Panc1 (cell line): ENCODE data around the gene EID3. TPM values are rescaled to one million over a fixed set of nuclear protein-coding genes. Genes with fewer than 3 reads are reported as not detected.
A peak's percentile ranks its signal among the peaks of the same experiment; 100 is the strongest.

ENCODE experiments used
- ATAC-seq: fragments of 200-7000 bp; cut with Tn5 transposase; 2 replicates; pipeline ENCODE4 v1.9.1; 2020; ENCODE audit warnings: mild to moderate bottlenecking, moderate library complexity
- BruUV-seq: library from RNA; stranded (reverse); fragments of 400-500 nt; replicated peaks from 2 replicates; lab custom pipeline; 2021; lab: Mats Ljungman, UMichigan
- CTCF ChIA-PET: fragments of 300-600 bp; sonication (Branson Sonifier 250); formaldehyde crosslinking; loops from one replicate; lab custom pipeline; 2022; ENCODE audit warnings: antibody characterized with exemption; lab: Charles Lee
- POLR2A ChIA-PET: fragments of 300-600 bp; sonication (Branson Sonifier 250); formaldehyde crosslinking; loops from one replicate; lab custom pipeline; 2022; ENCODE audit warnings: antibody characterized with exemption; lab: Charles Lee
- DNase-seq: peaks from one replicate; pipeline ENCODE4 v3.0.0-alpha.2; 2010; ENCODE audit warnings: low read depth, low spot score
- H3K27ac ChIP-seq: 2 replicates; pipeline ENCODE4 v1.5.1; 2011; ENCODE audit warnings: mild to moderate bottlenecking, low read length, inconsistent platforms
- H3K27me3 ChIP-seq: fragments of 200-500 bp; sonication (Bioruptor generic); 2 replicates; pipeline ENCODE4 v1.6.0; 2014; ENCODE audit warnings: low read length, inconsistent platforms; ENCODE audit not compliant: control insufficient read depth, insufficient read depth
- H3K36me3 ChIP-seq: fragments of 200-500 bp; sonication (Bioruptor generic); 2 replicates; pipeline ENCODE4 v1.5.1; 2014; ENCODE audit warnings: inconsistent platforms, mild to moderate bottlenecking, low read length, moderate library complexity; ENCODE audit not compliant: control insufficient read depth, insufficient read depth
- H3K4me1 ChIP-seq: 2 replicates; pipeline ENCODE4 v1.5.1; 2011; ENCODE audit warnings: inconsistent platforms, mild to moderate bottlenecking, low read length, moderate library complexity; ENCODE audit not compliant: control insufficient read depth, insufficient read depth
- H3K4me3 ChIP-seq, 2 experiments: 2 replicates each; pipeline ENCODE4 v1.5.1; 2011 to 2012; ENCODE audit warnings: low read depth in 2 of 2, low read length in 2 of 2, mild to moderate bottlenecking in 2 of 2, inconsistent platforms in 1 of 2, moderate library complexity in 1 of 2
- H3K9me3 ChIP-seq: fragments of 200-500 bp; sonication (Bioruptor generic); 2 replicates; pipeline ENCODE4 v1.5.1; 2014; ENCODE audit warnings: low read depth, mild to moderate bottlenecking, inconsistent platforms, low read length, moderate library complexity; ENCODE audit not compliant: control insufficient read depth, insufficient read depth
- POLR2AphosphoS5 ChIP-seq: IDR thresholded peaks from 2 replicates; pipeline ENCODE4 v1.6.1; 2012; ENCODE audit warnings: mild to moderate bottlenecking, low read depth, low read length, moderate library complexity
- TCF7L2 ChIP-seq: IDR thresholded peaks from 2 replicates; pipeline ENCODE4 v1.6.1; 2011; ENCODE audit warnings: mild to moderate bottlenecking, low read depth, low read length, inconsistent platforms
- in situ Hi-C: cut with HindIII; loops from 2 replicates; pipeline ENCODE4 v1.10.0; 2016; ENCODE audit warnings: low sequenced_read_pairs, low pct_unique_long_range_greater_than_20kb
- intact Hi-C: fragments of 100-400 bp; cut with micrococcal nuclease; formaldehyde crosslinking; loops from one replicate; pipeline ENCODE4 v1.10.0; 2022; ENCODE audit not compliant: unreplicated experiment
- total RNA-seq: library from RNA; stranded (reverse); gene quantifications from one replicate; pipeline ENCODE4 v1.2.1, GENCODE V29; 2021; ENCODE audit not compliant: unreplicated experiment
- TF ChIP-seq, protein P1 (sequence below): fragments of 450-650 bp; IDR thresholded peaks from 2 replicates; pipeline ENCODE4 v1.5.1; 2017; ENCODE audit warnings: mild to moderate bottlenecking
- TF ChIP-seq, protein P2 (sequence below), 2 experiments: IDR thresholded peaks; 2 replicates each; pipeline ENCODE4 v1.6.1; 2011 to 2012; ENCODE audit warnings: low read depth in 2 of 2, control low read depth in 1 of 2, low read length in 1 of 2, mild to moderate bottlenecking in 1 of 2, moderate library complexity in 1 of 2; ENCODE audit not compliant: insufficient read depth in 1 of 2

The EID3 gene
- total RNA-seq, 1 experiment from 2014 or later: 18.5 TPM

DNA sequence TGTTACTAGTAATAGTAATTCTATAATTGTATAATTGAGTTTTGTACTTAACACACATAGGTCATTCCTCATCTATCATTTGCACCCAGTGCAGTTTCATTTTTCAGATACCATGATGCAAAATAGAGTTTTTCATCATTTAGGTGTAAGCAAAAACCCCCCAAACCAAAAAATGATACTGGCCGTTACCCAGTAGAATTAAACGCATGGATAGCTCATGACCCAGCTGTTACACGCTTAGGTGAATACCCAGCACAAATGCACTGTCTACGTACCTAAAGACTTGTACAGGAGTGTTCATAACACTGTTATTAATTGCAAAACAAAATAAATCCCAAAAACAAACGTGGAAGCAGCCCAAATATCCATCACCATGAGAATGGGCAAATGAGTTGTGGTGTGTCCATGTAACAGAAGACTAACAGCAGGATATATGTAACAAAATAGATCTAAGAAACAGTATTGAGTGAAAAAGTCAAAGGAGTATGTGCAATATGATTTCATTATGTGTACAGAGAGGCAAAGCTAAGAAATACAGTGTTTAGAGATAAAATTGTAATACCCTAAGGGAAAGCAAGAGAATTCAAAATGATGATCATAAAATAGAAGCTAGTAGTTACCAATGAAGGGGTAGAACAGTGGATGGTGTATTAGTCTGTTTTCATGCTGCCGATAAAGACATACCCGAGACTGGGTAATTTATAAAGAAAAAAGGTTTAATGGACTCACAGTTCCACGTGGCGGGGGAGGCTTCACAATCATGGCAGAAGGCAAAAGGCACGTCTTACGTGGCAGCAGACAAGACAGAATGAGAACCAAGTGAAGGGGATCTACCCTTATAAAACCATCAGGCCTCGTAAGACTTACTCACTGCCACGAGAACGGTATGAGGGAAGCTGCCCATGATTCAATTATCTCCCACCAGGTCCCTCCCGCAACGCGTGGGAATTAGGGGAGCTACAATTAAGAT is 49.8 kb downstream of the EID3 start:
- H3K4me3 ChIP-seq: no peak overlapping the region
- CTCF ChIA-PET: no interaction called here
- H3K9me3 ChIP-seq: no peaks in the 10 kb centered on the region
- no peak overlapping the region for H3K27ac ChIP-seq
- H3K27me3 ChIP-seq: no peaks in the 10 kb centered on the region
- no peak for DNase-seq
- H3K36me3 ChIP-seq: peaks cover 31% of the 10 kb centered on the region
- in situ Hi-C loops (no loop called here), intact Hi-C loops (no loop called here)
- no TSS peak for BruUV-seq
- H3K4me1 ChIP-seq: peaks cover 34% of the 10 kb centered on the region
- no peak for ATAC-seq
- POLR2A ChIA-PET: no interaction called here
- TF ChIP-seq POLR2AphosphoS5 (no peak; the same call in 1 of the 2 replicates), TCF7L2 (no peak)
- TF ChIP-seq, protein P1, sequence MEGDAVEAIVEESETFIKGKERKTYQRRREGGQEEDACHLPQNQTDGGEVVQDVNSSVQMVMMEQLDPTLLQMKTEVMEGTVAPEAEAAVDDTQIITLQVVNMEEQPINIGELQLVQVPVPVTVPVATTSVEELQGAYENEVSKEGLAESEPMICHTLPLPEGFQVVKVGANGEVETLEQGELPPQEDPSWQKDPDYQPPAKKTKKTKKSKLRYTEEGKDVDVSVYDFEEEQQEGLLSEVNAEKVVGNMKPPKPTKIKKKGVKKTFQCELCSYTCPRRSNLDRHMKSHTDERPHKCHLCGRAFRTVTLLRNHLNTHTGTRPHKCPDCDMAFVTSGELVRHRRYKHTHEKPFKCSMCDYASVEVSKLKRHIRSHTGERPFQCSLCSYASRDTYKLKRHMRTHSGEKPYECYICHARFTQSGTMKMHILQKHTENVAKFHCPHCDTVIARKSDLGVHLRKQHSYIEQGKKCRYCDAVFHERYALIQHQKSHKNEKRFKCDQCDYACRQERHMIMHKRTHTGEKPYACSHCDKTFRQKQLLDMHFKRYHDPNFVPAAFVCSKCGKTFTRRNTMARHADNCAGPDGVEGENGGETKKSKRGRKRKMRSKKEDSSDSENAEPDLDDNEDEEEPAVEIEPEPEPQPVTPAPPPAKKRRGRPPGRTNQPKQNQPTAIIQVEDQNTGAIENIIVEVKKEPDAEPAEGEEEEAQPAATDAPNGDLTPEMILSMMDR: no peak
- TF ChIP-seq, protein P2, sequence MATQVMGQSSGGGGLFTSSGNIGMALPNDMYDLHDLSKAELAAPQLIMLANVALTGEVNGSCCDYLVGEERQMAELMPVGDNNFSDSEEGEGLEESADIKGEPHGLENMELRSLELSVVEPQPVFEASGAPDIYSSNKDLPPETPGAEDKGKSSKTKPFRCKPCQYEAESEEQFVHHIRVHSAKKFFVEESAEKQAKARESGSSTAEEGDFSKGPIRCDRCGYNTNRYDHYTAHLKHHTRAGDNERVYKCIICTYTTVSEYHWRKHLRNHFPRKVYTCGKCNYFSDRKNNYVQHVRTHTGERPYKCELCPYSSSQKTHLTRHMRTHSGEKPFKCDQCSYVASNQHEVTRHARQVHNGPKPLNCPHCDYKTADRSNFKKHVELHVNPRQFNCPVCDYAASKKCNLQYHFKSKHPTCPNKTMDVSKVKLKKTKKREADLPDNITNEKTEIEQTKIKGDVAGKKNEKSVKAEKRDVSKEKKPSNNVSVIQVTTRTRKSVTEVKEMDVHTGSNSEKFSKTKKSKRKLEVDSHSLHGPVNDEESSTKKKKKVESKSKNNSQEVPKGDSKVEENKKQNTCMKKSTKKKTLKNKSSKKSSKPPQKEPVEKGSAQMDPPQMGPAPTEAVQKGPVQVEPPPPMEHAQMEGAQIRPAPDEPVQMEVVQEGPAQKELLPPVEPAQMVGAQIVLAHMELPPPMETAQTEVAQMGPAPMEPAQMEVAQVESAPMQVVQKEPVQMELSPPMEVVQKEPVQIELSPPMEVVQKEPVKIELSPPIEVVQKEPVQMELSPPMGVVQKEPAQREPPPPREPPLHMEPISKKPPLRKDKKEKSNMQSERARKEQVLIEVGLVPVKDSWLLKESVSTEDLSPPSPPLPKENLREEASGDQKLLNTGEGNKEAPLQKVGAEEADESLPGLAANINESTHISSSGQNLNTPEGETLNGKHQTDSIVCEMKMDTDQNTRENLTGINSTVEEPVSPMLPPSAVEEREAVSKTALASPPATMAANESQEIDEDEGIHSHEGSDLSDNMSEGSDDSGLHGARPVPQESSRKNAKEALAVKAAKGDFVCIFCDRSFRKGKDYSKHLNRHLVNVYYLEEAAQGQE (IDR thresholded peaks at IDR 0.05; ENCODE audit: insufficient read depth in 1 of 2, low read depth in 2 of 2, low read length in 1 of 2): no peak

DNA sequence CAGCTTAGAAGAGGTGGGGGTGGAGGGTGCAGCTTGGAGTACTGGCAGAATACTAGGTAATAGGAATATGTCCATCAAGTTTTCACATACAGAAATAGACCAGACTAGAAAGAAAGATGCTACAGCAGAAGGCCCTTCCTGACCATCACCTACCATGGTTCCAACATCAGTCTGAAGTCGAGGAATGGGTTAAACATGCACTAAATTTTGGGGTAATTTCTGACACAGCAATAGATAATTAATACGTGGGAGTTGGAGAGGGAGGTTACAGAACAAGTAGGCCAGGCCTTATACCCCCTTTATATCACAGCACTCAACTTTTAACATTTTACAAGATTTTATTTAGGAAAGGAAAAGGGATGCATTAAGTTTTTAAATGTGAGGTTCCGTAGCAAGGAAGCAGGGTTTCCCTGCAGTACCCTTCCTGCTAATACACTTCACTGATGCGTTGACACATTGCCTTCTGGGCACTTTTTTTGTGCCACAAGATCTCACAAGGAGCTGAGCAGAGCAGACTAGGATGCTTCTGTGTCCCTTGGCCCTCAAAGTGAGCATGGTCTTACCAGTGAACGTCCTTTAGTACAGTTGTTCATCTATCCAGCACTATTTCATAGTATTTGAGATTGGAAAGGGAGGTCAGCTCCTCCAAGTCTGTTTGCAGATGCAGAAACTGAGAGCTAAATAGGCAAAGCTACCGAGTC is 50.8 kb downstream of the EID3 start:
- Histone ChIP-seq H3K36me3 (peaks cover 21% of the 10 kb centered on the region), H3K27ac (no peak overlapping the region), H3K4me1 (peaks cover 34% of the 10 kb centered on the region), H3K9me3 (no peaks in the 10 kb centered on the region), H3K4me3 (no peak overlapping the region), H3K27me3 (no peaks in the 10 kb centered on the region)
- CTCF ChIA-PET: no interaction called here
- no peak for DNase-seq
- peak; percentile 76 for TF ChIP-seq POLR2AphosphoS5
- TF ChIP-seq TCF7L2: no peak
- in situ Hi-C loops (no loop called here), intact Hi-C loops (no loop called here)
- POLR2A ChIA-PET: no interaction called here
- no peak for ATAC-seq
- no TSS peak for BruUV-seq

Other genes with a start within 250 kb of the EID3 start
- 8.5 TPM for gene HCFC2, start 239.2 kb upstream of the EID3 start, total RNA-seq
- gene NFYB, start 165.5 kb upstream of the EID3 start, total RNA-seq: 31.5 TPM
- gene TXNRD1, start 88.0 kb upstream of the EID3 start, total RNA-seq: 348 TPM
- 11.4 TPM for gene CHST11, start 153.2 kb downstream of the EID3 start, total RNA-seq